22Rv1 (cell line): ENCODE results near the gene PPP1R26.

Experiments
- H3K27ac ChIP-seq: fragments of 450-650 bp; 2 replicates; pipeline ENCODE4 v1.5.1; 2017
- CTCF ChIP-seq: fragments of 450-650 bp; IDR thresholded peaks from 2 replicates; pipeline ENCODE4 v1.5.1; 2017; ENCODE audit warnings: mild to moderate bottlenecking
- ZFX ChIP-seq: fragments of 450-650 bp; IDR thresholded peaks from 2 replicates; pipeline ENCODE4 v1.6.1; 2017; ENCODE audit warnings: antibody characterized with exemption, borderline replicate concordance

Gene PPP1R26

GRCh38 chr9:135521608-135522095 is 42.1 kb downstream of the PPP1R26 start:
- H3K27ac ChIP-seq = no peak overlapping the region
- TF ChIP-seq ZFX (no peak), CTCF (no peak)

GRCh38 chr9:135522137-135522877 is 42.7 kb downstream of the PPP1R26 start:
- H3K27ac ChIP-seq = no peak overlapping the region
- TF ChIP-seq CTCF (no peak), ZFX (no peak)

GRCh38 chr9:135522931-135523330 is 43.3 kb downstream of the PPP1R26 start:
- no peak overlapping the region for H3K27ac ChIP-seq
- TF ChIP-seq ZFX (no peak), CTCF (no peak)

GRCh38 chr9:135523521-135524129 is 44.0 kb downstream of the PPP1R26 start:
- TF ChIP-seq ZFX (no peak), CTCF (no peak)
- H3K27ac ChIP-seq = no peak overlapping the region

- TF ChIP-seq ZFX (no peak), CTCF (no peak)
Observed at GRCh38 chr9:135524130-135524861, 44.7 kb downstream of the PPP1R26 start.

GRCh38 chr9:135525241-135526088 is 45.9 kb downstream of the PPP1R26 start:
- no peak overlapping the region for H3K27ac ChIP-seq
- no peak for TF ChIP-seq ZFX
- TF ChIP-seq CTCF = no peak

More at GRCh38 chr9:135524130-135524861, 44.7 kb downstream of the PPP1R26 start:
- H3K27ac ChIP-seq = no peak overlapping the region
